Stimulated activated naive CD8-positive, alpha-beta T cell treated with anti-CD3 and anti-CD28 coated beads, Interleukin-15, amount 100 ng/mL, for 72 hours (primary cell): Measurements from ENCODE around the gene HCST.
A peak's percentile ranks its signal among the peaks of the same experiment; 100 is the strongest.
"Not testable (repeated sequence)": the region's sequence is repeated elsewhere in the genome, so short reads cannot be mapped to it uniquely, and the experiment has no call there.

Experiments
- ATAC-seq: fragments of 150-1000 bp; cut with Tn5 transposase; 2 replicates; pipeline ENCODE4 v1.10.0; 2021; ENCODE audit warnings: mild to moderate bottlenecking, moderate library complexity
- DNase-seq, 2 donors: peaks; one replicate each; pipeline ENCODE4 v3.0.0; 2021 to 2022
- H3K27ac Mint-ChIP-seq, 2 donors: one replicate each; pipeline ENCODE4 v1.8.0; 2022; ENCODE audit warnings: mild to moderate bottlenecking in 2 of 2, mixed read lengths in 2 of 2, moderate library complexity in 2 of 2
- H3K27me3 Mint-ChIP-seq: one replicate; pipeline ENCODE4 v1.8.0; 2022; ENCODE audit warnings: mixed read lengths
- H3K4me1 Mint-ChIP-seq: one replicate; pipeline ENCODE4 v1.8.0; 2022; ENCODE audit warnings: mild to moderate bottlenecking, mixed read lengths
- H3K4me3 Mint-ChIP-seq, 2 donors: one replicate each; pipeline ENCODE4 v1.8.0; 2022; ENCODE audit warnings: mild to moderate bottlenecking in 2 of 2, mixed read lengths in 2 of 2, moderate library complexity in 1 of 2
- H3K9me3 Mint-ChIP-seq, 2 donors: one replicate each; pipeline ENCODE4 v1.8.0; 2022; ENCODE audit warnings: mixed read lengths in 2 of 2

The HCST gene

GRCh38 chr19:35908973-35909683, 6.8 kb downstream of the HCST start:
- Mint-ChIP-seq H3K9me3 (no peaks in the 10 kb centered on the region), H3K4me1 (peaks cover 69% of the 10 kb centered on the region), H3K27ac (peak overlapping the region; percentile 77 to 79), H3K27me3 (no peaks in the 10 kb centered on the region), H3K4me3 (peak overlapping the region in 1 of 2 donors; percentile 18)
- ATAC-seq (peak; percentile 24), DNase-seq (no peak)

- peak overlapping the region in 1 of 2 donors; percentile 77 for H3K27ac Mint-ChIP-seq
- H3K4me1 Mint-ChIP-seq, result peaks cover 66% of the 10 kb centered on the region
- H3K27me3 Mint-ChIP-seq, result no peaks in the 10 kb centered on the region
- DNase-seq, result no peak
- no peaks in the 10 kb centered on the region for H3K9me3 Mint-ChIP-seq
- H3K4me3 Mint-ChIP-seq, result no peak overlapping the region
- peak; percentile 13 for ATAC-seq
These were observed 7.3 kb downstream of the HCST start for GRCh38 chr19:35909684-35910035.

GRCh38 chr19:35910355-35910754, 8.0 kb downstream of the HCST start:
- not testable (repeated sequence) for H3K4me3 Mint-ChIP-seq, H3K27ac Mint-ChIP-seq
- peaks cover 63% of the 10 kb centered on the region for H3K4me1 Mint-ChIP-seq

GRCh38 chr19:35911173-35911572, 8.8 kb downstream of the HCST start:
- Mint-ChIP-seq H3K4me1 (peaks cover 63% of the 10 kb centered on the region), H3K4me3 (no peak overlapping the region), H3K9me3 (no peaks in the 10 kb centered on the region), H3K27ac (no peak overlapping the region), H3K27me3 (no peaks in the 10 kb centered on the region)
- ATAC-seq (no peak), DNase-seq (no peak)

More at GRCh38 chr19:35910355-35910754, 8.0 kb downstream of the HCST start:
- ATAC-seq, DNase-seq, H3K9me3 Mint-ChIP-seq, H3K27me3 Mint-ChIP-seq: not testable (repeated sequence)

GRCh38 chr19:35911790-35912189, 9.5 kb downstream of the HCST start:
- no peak for ATAC-seq
- peaks cover 63% of the 10 kb centered on the region for H3K4me1 Mint-ChIP-seq

GRCh38 chr19:35913589-35913988, 11.3 kb downstream of the HCST start:
- ATAC-seq, result no peak
- DNase-seq, result no peak
- Mint-ChIP-seq H3K4me1 (peaks cover 46% of the 10 kb centered on the region), H3K9me3 (no peaks in the 10 kb centered on the region), H3K4me3 (peak overlapping the region in 1 of 2 donors; percentile 10), H3K27ac (peak overlapping the region in 1 of 2 donors; percentile 54), H3K27me3 (no peaks in the 10 kb centered on the region)

More at GRCh38 chr19:35911790-35912189, 9.5 kb downstream of the HCST start:
- DNase-seq, result no peak
- Mint-ChIP-seq H3K27ac (no peak overlapping the region), H3K27me3 (no peaks in the 10 kb centered on the region), H3K4me3 (no peak overlapping the region), H3K9me3 (no peaks in the 10 kb centered on the region)

- H3K4me1 Mint-ChIP-seq, result peaks cover 31% of the 10 kb centered on the region
- no peak overlapping the region for H3K27ac Mint-ChIP-seq
- H3K9me3 Mint-ChIP-seq, result no peaks in the 10 kb centered on the region
- no peak for ATAC-seq
- H3K4me3 Mint-ChIP-seq, result no peak overlapping the region
- DNase-seq, result no peak
- no peaks in the 10 kb centered on the region for H3K27me3 Mint-ChIP-seq
These were observed 13.1 kb downstream of the HCST start for GRCh38 chr19:35915443-35915842.

- H3K9me3 Mint-ChIP-seq, result no peaks in the 10 kb centered on the region
- H3K4me3 Mint-ChIP-seq, result no peak overlapping the region
- H3K4me1 Mint-ChIP-seq, result peaks cover 6% of the 10 kb centered on the region
- H3K27ac Mint-ChIP-seq, result no peak overlapping the region
- no peak for DNase-seq
- no peak for ATAC-seq
- no peaks in the 10 kb centered on the region for H3K27me3 Mint-ChIP-seq
These were observed 17.0 kb downstream of the HCST start for GRCh38 chr19:35919306-35919705.

GRCh38 chr19:35921012-35921411, 18.7 kb downstream of the HCST start:
- Mint-ChIP-seq H3K4me1 (no peaks in the 10 kb centered on the region), H3K4me3 (no peak overlapping the region), H3K27ac (no peak overlapping the region), H3K9me3 (peaks cover 11 to 13% of the 10 kb centered on the region in 2 donors), H3K27me3 (no peaks in the 10 kb centered on the region)
- ATAC-seq (no peak), DNase-seq (no peak)

- Mint-ChIP-seq H3K4me3 (no peak overlapping the region), H3K27me3 (no peaks in the 10 kb centered on the region), H3K9me3 (peaks cover 14 to 22% of the 10 kb centered on the region in 2 donors), H3K4me1 (peaks cover 11% of the 10 kb centered on the region), H3K27ac (no peak overlapping the region)
- ATAC-seq (no peak), DNase-seq (no peak)
These were observed 23.2 kb downstream of the HCST start for GRCh38 chr19:35925501-35925900.

- ATAC-seq, result no peak
- no peaks in the 10 kb centered on the region for H3K27me3 Mint-ChIP-seq
- no peak overlapping the region for H3K27ac Mint-ChIP-seq
- H3K9me3 Mint-ChIP-seq, result peaks cover 14 to 22% of the 10 kb centered on the region in 2 donors
- no peak for DNase-seq
- peaks cover 25% of the 10 kb centered on the region for H3K4me1 Mint-ChIP-seq
- H3K4me3 Mint-ChIP-seq, result no peak overlapping the region
These were observed 26.2 kb downstream of the HCST start for GRCh38 chr19:35928507-35928906.

- no peak for ATAC-seq
These were observed 27.5 kb downstream of the HCST start for GRCh38 chr19:35929876-35930275.

GRCh38 chr19:35931161-35931873, 29.0 kb downstream of the HCST start:
- DNase-seq, result peak; percentile 99 to 100
- H3K4me3 Mint-ChIP-seq, result peak overlapping the region; percentile 69 to 72
- peak; percentile 98 for ATAC-seq
- H3K4me1 Mint-ChIP-seq, result peaks cover 32% of the 10 kb centered on the region
- no peaks in the 10 kb centered on the region for H3K27me3 Mint-ChIP-seq
- peaks cover under 1 to 6% of the 10 kb centered on the region in 2 donors for H3K9me3 Mint-ChIP-seq
- peak overlapping the region; percentile 0 to 23 for H3K27ac Mint-ChIP-seq

More at GRCh38 chr19:35929876-35930275, 27.5 kb downstream of the HCST start:
- Mint-ChIP-seq H3K9me3 (peaks cover 14 to 21% of the 10 kb centered on the region in 2 donors), H3K27me3 (no peaks in the 10 kb centered on the region), H3K4me3 (peak overlapping the region; percentile 54 to 69), H3K27ac (peak overlapping the region; percentile 88 to 91), H3K4me1 (peaks cover 25% of the 10 kb centered on the region)
- no peak for DNase-seq

- peak overlapping the region; percentile 69 to 72 for H3K4me3 Mint-ChIP-seq
- DNase-seq (no peak), ATAC-seq (peak; percentile 23)
- H3K27ac Mint-ChIP-seq, result no peak overlapping the region
- H3K9me3 Mint-ChIP-seq, result peaks cover 0 to 1% of the 10 kb centered on the region in 2 donors
- no peaks in the 10 kb centered on the region for H3K27me3 Mint-ChIP-seq
- peaks cover 32% of the 10 kb centered on the region for H3K4me1 Mint-ChIP-seq
These were observed 29.5 kb downstream of the HCST start for GRCh38 chr19:35931874-35932202.

GRCh38 chr19:35932291-35932936, 30.1 kb downstream of the HCST start:
- ATAC-seq (no peak), DNase-seq (no peak)
- Mint-ChIP-seq H3K4me1 (peaks cover 36% of the 10 kb centered on the region), H3K27ac (no peak overlapping the region), H3K4me3 (peak overlapping the region; percentile 69 to 72), H3K9me3 (no peaks in the 10 kb centered on the region), H3K27me3 (no peaks in the 10 kb centered on the region)
